Lower leg skin (tissue), 3 donors: Measurements from ENCODE around the gene MUTYH.
"Not testable (repeated sequence)": the region's sequence is repeated elsewhere in the genome, so short reads cannot be mapped to it uniquely, and the experiment has no call there.

Experiments
- CTCF ChIP-seq, 3 donors: fragments of 450-650 bp; IDR thresholded peaks; one replicate each; pipeline ENCODE4 v1.5.1; 2016; ENCODE audit warnings: antibody characterized with exemption in 3 of 3, mild to moderate bottlenecking in 3 of 3, moderate library complexity in 2 of 3
- POLR2A ChIP-seq, 2 donors: fragments of 450-650 bp; IDR thresholded peaks; one replicate each; pipeline ENCODE4 v1.6.1; 2016 to 2017; ENCODE audit warnings: antibody characterized with exemption in 2 of 2, mild to moderate bottlenecking in 1 of 2, moderate library complexity in 1 of 2

DNA sequence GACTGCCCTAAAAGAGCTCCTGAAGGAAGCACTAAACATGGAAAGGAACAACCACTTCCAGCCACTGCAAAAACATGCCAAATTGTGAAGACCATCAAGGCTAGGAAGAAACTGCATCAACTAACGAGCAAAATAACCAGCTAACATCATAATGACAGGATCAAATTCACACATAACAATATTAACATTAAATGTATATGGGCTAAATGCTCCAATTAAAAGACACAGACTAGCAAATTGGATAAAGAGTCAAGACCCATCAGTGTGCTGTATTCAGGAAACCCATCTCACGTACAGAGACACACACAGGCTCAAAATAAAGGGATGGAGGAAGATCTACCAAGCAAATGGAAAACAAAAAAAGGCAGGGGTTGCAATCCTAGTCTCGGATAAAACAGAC is 53.7 kb downstream of the MUTYH start:
- not testable (repeated sequence) for TF ChIP-seq CTCF, POLR2A (IDR thresholded peaks at IDR 0.05)
